ENCODE results near the gene PARP16. TPM values are rescaled to one million over a fixed set of nuclear protein-coding genes. Genes with fewer than 3 reads are reported as not detected.

Gene PARP16
- total RNA-seq, 2 experiments from 2014 or later = 16.2 to 16.8 TPM

DNA sequence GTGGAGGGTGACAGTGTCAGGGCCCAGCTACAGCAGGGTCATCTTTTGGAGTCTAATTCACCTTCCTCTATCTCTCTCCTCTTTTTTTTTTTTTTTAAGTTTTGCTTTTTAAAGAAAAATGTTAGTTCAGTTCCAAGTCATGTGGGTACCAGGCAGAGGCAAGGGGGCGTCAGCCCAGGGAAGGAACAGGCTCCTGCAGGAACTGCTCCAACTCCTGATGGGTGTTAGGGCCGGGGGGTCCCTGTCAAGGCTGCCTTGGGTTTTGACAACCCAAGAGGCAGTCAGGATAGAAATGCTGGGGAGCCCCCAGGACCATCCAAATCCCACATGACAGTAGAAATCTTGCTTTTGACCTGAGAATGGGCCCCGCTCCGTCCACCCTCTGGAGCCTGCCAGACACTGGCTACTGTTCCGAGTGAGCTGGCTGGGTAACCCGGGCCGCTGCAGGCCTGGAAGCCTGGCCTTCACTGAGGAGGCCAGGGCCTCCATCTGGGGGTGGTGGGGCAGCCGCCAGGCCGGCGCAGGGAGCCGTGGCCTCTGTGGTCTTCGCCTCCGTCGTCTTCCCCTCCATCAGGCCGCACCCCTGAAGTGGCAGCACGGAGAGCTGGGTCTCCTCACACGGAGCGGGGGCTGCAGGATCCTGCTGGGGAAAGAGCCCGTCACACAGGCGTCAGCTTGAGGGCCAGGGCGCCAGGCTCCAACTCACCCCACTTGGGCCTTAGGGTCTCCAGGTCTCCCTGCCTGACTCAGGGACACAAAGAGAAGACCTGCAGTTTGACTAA is 42.0 kb upstream of the PARP16 start:
- no peak overlapping the region for H3K4me3 Mint-ChIP-seq
- H3K4me1 Mint-ChIP-seq (ENCODE audit: low read depth) = no peaks in the 10 kb centered on the region
- H3K36me3 Mint-ChIP-seq (ENCODE audit: low read depth) = no peaks in the 10 kb centered on the region
- DNase-seq = no peak
- intact Hi-C loops (cut with micrococcal nuclease) = no loop called here
- no peaks in the 10 kb centered on the region for H3K9me3 Mint-ChIP-seq
- CTCF ChIA-PET = interaction anchor here (0.8 to 1.1 kb wide), 2 partner anchors 57 to 71 kb away, joined by 3 read pairs; no protein-coding TSS in a partner anchor
- no peak overlapping the region for H3K27ac Mint-ChIP-seq
- H3K27me3 Mint-ChIP-seq (ENCODE audit: low read depth) = peaks cover 2% of the 10 kb centered on the region

DNA sequence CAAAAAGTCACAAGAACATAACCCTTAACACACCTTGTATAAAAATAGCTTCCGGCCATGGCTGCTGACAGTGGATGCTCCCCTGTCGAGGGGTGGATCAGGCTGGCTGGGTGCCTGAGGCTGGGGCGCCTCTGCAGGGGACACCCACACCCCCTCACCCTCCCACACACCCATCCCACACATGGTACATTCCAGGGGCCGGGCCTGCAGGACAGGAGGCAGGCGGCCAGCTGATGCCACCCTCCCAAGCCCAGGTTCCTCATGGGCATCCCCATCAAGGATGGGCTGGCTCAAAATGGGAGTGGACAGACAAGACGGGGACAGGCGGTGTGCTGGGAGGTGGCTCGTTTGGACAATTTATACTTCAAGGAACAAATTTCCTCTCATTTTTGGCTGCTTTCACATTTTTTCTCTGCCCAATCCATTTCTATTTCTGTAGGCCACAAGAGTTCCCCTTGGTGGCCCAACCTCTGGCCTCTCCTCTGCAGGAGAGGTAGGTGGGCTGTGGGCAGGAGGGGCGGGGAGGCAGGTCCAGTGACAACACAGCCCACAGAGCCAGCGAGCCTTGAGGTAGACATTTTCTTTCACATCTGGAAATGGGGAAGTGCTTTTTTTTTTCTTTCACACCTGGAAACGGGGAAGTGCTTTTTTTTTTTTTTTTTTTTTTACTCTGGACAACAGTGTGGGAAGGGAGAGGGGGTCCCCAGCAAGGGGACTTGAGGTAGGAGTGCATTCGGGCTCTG is 41.1 kb upstream of the PARP16 start:
- no peak overlapping the region for H3K27ac Mint-ChIP-seq
- CTCF ChIA-PET = interaction anchor here (0.6 to 0.8 kb wide), 2 partner anchors 9 to 57 kb away, joined by 3 read pairs; no protein-coding TSS in a partner anchor
- no peaks in the 10 kb centered on the region for H3K4me1 Mint-ChIP-seq (ENCODE audit: low read depth)
- H3K27me3 Mint-ChIP-seq (ENCODE audit: low read depth) = peaks cover 2% of the 10 kb centered on the region
- H3K9me3 Mint-ChIP-seq = no peaks in the 10 kb centered on the region
- no peaks in the 10 kb centered on the region for H3K36me3 Mint-ChIP-seq (ENCODE audit: low read depth)
- no peak overlapping the region for H3K4me3 Mint-ChIP-seq
- intact Hi-C loops (cut with micrococcal nuclease) = no loop called here
- DNase-seq = no peak

DNA sequence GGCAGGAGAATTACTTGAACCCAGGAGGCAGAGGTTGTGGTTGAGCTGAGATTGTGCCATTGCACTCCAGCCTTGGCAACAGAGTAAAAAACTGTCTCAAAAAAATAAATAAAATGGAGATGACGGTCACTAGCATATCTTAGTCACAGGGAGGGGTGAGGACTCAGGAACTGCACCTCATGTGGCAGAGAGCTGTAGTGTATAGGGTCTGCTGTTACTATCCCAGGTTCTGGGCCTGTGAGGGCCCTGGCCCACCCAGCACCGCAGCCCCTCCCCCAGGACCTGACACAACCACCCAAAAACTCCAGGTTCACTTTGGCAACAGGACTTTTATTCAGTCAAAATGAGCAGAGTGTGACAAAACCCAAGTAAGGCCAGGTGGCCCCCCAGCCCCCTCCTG is 40.1 kb upstream of the PARP16 start:
- H3K4me3 Mint-ChIP-seq = no peak overlapping the region
- CTCF ChIA-PET = interaction anchor here (9.8 kb wide), 1 partner anchor 58 kb away, joined by 96 read pairs; no protein-coding TSS in a partner anchor
- no peak for DNase-seq
- no peaks in the 10 kb centered on the region for H3K36me3 Mint-ChIP-seq (ENCODE audit: low read depth)
- peaks cover 2% of the 10 kb centered on the region for H3K27me3 Mint-ChIP-seq (ENCODE audit: low read depth)
- no peaks in the 10 kb centered on the region for H3K9me3 Mint-ChIP-seq
- intact Hi-C loops (cut with micrococcal nuclease) = no loop called here
- no peak overlapping the region for H3K27ac Mint-ChIP-seq
- H3K4me1 Mint-ChIP-seq (ENCODE audit: low read depth) = no peaks in the 10 kb centered on the region

DNA sequence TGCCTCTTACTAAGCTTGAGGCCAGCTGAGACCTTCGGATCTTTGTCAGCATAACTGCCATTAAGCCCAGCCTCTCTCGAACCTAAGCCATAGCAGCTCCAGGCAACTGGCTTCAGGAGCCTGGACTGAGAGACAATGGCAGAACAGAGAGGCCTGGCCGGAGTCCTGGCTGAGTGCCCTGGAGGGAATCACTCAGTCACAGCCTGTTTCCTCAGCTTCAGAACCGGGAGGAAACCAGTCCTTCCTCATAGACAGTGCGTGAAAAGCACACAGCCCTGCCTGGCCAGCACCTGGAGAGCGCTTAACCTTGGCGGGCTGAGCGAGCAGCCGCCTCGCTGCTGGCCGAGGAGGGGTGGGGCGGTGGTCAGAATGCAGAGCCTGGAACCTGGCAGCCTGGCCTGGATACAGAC is 39.4 kb upstream of the PARP16 start:
- H3K4me3 Mint-ChIP-seq = no peak overlapping the region
- no peak for DNase-seq
- peaks cover 2% of the 10 kb centered on the region for H3K27me3 Mint-ChIP-seq (ENCODE audit: low read depth)
- CTCF ChIA-PET = interaction anchor here (0.6 to 9.8 kb wide), 2 partner anchors 59 to 1097 kb away, joined by 5 to 96 read pairs; no protein-coding TSS in a partner anchor
- no peaks in the 10 kb centered on the region for H3K36me3 Mint-ChIP-seq (ENCODE audit: low read depth)
- no peak overlapping the region for H3K27ac Mint-ChIP-seq
- intact Hi-C loops (cut with micrococcal nuclease) = no loop called here
- no peaks in the 10 kb centered on the region for H3K4me1 Mint-ChIP-seq (ENCODE audit: low read depth)
- H3K9me3 Mint-ChIP-seq = no peaks in the 10 kb centered on the region

DNA sequence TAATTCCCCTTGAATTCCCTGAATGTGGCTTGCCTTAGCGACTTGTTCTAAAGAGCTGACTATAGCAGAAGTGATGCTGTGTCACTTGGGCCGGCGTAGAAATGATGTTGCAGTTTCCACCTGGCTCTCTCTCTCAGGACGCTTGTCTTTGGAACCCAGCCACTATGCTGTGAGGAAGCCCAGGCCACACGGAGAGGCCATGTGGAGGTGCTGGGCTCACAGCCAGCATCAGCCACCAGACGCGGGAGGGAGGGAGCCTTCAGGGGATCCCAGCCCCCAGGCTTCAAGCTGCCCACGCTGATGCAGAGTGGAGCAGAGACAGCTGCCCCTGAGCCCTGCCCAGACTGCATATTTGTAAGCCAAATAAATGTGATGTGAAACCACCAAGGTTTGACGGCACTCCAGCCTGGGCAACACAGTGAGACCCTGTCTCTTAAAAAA is 36.4 kb upstream of the PARP16 start:
- no peak for DNase-seq
- Mint-ChIP-seq H3K4me1 (ENCODE audit: low read depth) (no peaks in the 10 kb centered on the region), H3K36me3 (ENCODE audit: low read depth) (no peaks in the 10 kb centered on the region), H3K4me3 (no peak overlapping the region), H3K27me3 (ENCODE audit: low read depth) (peaks cover 2% of the 10 kb centered on the region), H3K9me3 (no peaks in the 10 kb centered on the region), H3K27ac (no peak overlapping the region)
- CTCF ChIA-PET = interaction anchor here (9.8 kb wide), 1 partner anchor 62 kb away, joined by 96 read pairs; no protein-coding TSS in a partner anchor
- intact Hi-C loops (cut with micrococcal nuclease) = no loop called here

DNA sequence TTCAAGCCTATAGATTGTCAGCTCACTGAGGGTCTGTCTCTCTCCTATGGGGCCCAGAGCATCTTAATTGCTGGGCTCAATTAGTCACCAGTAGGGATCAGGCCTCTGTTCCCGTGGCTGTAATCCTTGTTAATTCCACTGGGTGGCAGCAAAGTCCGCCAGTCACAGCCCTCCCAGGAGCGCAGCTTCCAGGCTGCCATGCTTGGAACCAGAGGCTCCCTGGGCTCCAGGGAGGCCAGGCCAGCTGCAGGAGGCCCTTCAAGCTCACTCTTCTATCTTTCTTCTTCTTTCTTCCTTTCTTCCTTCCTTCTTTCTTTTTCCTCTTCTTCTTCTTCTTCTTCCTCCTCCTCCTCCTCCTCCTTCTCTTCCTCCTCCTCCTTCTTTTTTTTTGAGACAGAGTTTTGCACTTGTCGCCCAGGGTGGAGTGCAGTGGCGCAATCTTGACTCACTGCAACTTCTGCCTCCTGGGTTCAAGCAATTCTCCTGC is 32.2 kb upstream of the PARP16 start:
- no peaks in the 10 kb centered on the region for H3K4me1 Mint-ChIP-seq (ENCODE audit: low read depth)
- CTCF ChIA-PET = interaction anchor here (0.6 to 9.8 kb wide), 22 partner anchors 9 to 973 kb away, joined by 3 to 96 read pairs (median 4); partner anchors contain the start of genes IGDCC3 and RNU5B-1

DNA sequence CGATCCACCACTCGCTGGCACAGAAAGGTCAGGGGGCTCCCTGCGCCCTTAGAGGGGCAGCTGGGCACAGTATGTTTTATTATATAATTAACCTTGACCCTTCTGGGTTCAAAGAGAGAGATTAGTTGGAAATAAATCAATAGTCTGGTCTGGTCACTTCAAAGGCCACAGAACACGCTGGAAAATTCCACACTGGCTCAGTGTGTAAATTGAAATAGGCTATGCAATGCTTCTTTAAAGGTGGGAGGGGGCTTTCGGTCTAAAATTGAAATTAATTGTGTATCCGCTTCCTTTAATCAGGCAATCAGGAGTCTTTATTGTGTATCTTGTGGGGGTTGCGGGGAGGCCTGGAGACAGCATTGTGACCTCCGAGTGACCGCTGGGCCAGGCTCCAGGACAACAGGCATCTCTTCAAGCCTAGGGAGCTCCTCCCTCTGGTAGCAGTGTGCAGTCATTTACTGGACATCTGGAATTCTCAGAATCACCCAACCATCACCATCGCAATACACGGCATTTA is 25.8 kb upstream of the PARP16 start:
- no peaks in the 10 kb centered on the region for H3K27me3 Mint-ChIP-seq (ENCODE audit: low read depth)
- intact Hi-C loops (cut with micrococcal nuclease) = no loop called here
- no peaks in the 10 kb centered on the region for H3K9me3 Mint-ChIP-seq
- H3K36me3 Mint-ChIP-seq (ENCODE audit: low read depth) = no peaks in the 10 kb centered on the region
- DNase-seq = no peak
- H3K4me1 Mint-ChIP-seq (ENCODE audit: low read depth) = no peaks in the 10 kb centered on the region
- H3K4me3 Mint-ChIP-seq = no peak overlapping the region
- no peak overlapping the region for H3K27ac Mint-ChIP-seq
- CTCF ChIA-PET = interaction anchor here (5.5 kb wide), 1 partner anchor 73 kb away, joined by 25 read pairs; no protein-coding TSS in a partner anchor

More for the DNA sequence above, 32.2 kb upstream of the PARP16 start:
- peak; percentile 91 for DNase-seq
- intact Hi-C loops (cut with micrococcal nuclease) = loop anchor here (1.0 to 5.0 kb wide), 2 partner anchors 66 to 83 kb away; no protein-coding TSS in a partner anchor
- no peaks in the 10 kb centered on the region for H3K9me3 Mint-ChIP-seq
- no peaks in the 10 kb centered on the region for H3K36me3 Mint-ChIP-seq (ENCODE audit: low read depth)
- H3K27me3 Mint-ChIP-seq (ENCODE audit: low read depth) = no peaks in the 10 kb centered on the region
- no peak overlapping the region for H3K27ac Mint-ChIP-seq
- no peak overlapping the region for H3K4me3 Mint-ChIP-seq

DNA sequence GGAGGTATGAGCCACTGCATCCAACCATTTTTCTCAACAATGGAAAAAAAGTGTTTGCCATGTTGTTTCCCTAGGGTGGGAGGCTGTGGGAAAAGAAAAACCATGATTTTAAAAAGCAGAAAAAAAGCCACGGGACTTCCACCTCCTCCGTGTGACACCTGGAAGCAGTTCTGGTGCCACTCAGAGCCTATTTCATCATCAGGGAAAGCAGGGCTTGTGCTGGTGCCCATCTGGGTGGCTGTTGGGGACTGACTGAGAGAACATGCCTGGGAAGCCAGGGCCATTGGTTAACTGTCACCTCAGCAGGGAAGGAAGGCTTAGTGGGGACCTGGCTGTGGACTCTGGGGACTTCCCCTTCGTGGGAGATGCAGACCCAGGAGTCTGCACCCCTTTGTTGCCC is 25.1 kb upstream of the PARP16 start:
- H3K4me3 Mint-ChIP-seq = no peak overlapping the region
- H3K27me3 Mint-ChIP-seq (ENCODE audit: low read depth) = no peaks in the 10 kb centered on the region
- CTCF ChIA-PET = interaction anchor here (0.6 to 5.5 kb wide), 2 partner anchors 74 to 237 kb away, joined by 3 to 25 read pairs; no protein-coding TSS in a partner anchor
- H3K36me3 Mint-ChIP-seq (ENCODE audit: low read depth) = no peaks in the 10 kb centered on the region
- DNase-seq = no peak
- H3K4me1 Mint-ChIP-seq (ENCODE audit: low read depth) = no peaks in the 10 kb centered on the region
- intact Hi-C loops (cut with micrococcal nuclease) = no loop called here
- H3K27ac Mint-ChIP-seq = no peak overlapping the region
- no peaks in the 10 kb centered on the region for H3K9me3 Mint-ChIP-seq

DNA sequence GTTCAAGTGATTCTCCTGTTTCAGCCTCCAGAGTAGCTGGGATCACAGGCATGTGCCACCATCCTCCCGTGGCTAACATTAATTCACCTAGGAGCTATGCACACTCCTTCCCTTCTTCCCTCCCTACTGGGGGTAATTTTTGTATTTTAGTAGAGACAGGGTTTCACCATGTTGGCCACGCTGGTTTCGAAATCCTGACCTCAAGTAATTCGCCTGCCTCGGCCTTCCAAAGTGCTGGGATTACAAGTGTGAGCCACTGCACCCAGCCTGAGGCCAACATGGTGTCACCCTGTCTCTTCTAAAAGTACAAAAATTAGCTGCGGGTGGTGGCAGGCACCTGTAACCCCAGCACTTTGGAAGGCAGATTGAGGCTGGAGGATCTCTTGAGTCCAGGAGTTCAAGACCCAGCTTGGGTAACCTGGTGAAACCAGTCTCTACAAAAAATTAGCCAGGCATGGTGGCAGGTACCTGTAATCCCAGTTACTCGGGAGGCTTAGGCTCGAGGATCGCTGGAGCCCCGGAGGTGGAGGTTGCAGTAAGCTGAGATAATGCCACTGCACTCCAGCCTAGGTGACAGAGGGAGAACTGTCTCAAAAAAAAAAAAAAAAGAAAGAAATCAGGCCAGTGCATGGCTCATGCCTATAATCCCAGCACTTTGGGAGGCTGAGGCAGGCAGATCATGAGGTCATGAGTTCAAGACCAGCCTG is 23.9 kb upstream of the PARP16 start:
- CTCF ChIA-PET = interaction anchor here (0.7 to 1.8 kb wide), 2 partner anchors 75 to 190 kb away, joined by 3 to 8 read pairs; no protein-coding TSS in a partner anchor
- Mint-ChIP-seq H3K36me3 (ENCODE audit: low read depth) (no peaks in the 10 kb centered on the region), H3K9me3 (no peaks in the 10 kb centered on the region), H3K4me3 (no peak overlapping the region), H3K27me3 (ENCODE audit: low read depth) (no peaks in the 10 kb centered on the region), H3K27ac (no peak overlapping the region), H3K4me1 (ENCODE audit: low read depth) (peaks cover 6% of the 10 kb centered on the region)
- intact Hi-C loops (cut with micrococcal nuclease) = no loop called here
- DNase-seq = no peak

DNA sequence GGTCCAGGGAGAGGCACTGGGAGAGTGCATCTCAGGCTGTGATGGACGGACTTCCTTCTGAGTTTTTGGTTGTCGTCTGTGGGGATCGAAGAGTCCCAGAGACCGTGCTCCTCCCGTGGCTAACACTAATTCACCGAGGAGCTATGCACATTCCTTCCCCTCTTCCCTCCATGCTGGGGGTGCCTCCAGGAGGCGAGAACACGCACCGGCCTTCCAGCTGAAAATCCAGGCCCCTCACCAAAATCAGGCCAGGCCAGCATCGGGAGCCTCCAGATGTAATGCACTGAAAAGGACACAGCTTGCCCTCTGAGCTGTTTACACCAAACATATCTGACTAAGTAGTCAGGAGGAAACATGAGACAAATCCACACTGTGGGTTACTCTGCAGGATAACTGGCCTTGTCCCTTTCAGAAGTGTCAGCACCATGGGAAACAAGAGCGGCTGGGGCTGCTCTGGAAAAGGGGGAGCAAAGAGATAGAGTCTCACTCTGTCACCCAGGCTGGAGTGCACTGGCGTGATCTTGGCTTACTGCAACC is 23.3 kb upstream of the PARP16 start:
- peaks cover 11% of the 10 kb centered on the region for H3K4me1 Mint-ChIP-seq (ENCODE audit: low read depth)
- H3K4me3 Mint-ChIP-seq = no peak overlapping the region
- no peaks in the 10 kb centered on the region for H3K27me3 Mint-ChIP-seq (ENCODE audit: low read depth)
- CTCF ChIA-PET = interaction anchor here (1.8 kb wide), 1 partner anchor 75 kb away, joined by 8 read pairs; no protein-coding TSS in a partner anchor
- H3K27ac Mint-ChIP-seq = no peak overlapping the region
- H3K36me3 Mint-ChIP-seq (ENCODE audit: low read depth) = no peaks in the 10 kb centered on the region
- intact Hi-C loops (cut with micrococcal nuclease) = loop anchor here (10.0 kb wide), 1 partner anchor 1185 kb away; the partner anchor contains the start of gene SNAPC5
- DNase-seq = no peak
- no peaks in the 10 kb centered on the region for H3K9me3 Mint-ChIP-seq

DNA sequence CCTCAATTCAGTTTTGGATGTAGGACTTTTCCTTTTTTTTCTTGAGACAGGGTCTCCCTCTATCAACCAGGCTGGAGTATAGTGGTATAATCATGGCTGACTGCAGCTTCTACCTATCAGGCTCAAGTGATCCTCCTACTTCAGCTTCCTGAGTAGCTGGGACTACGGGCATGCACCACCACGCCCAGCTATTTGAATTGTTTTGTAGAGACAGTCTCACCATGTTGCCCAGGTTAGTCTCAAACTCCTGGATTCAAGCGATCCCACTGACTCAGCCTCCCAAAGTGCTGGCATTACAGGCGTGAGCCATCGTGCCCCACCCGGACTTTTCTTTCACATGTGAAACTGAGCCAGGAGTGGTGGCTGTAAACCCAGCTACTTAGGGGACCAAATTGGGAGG is 21.3 kb upstream of the PARP16 start:
- H3K4me1 Mint-ChIP-seq (ENCODE audit: low read depth) = peaks cover 19% of the 10 kb centered on the region
- intact Hi-C loops (cut with micrococcal nuclease) = loop anchor here (10.0 kb wide), 1 partner anchor 1187 kb away; the partner anchor contains the start of gene SNAPC5
- H3K36me3 Mint-ChIP-seq (ENCODE audit: low read depth) = no peaks in the 10 kb centered on the region
- no peak overlapping the region for H3K27ac Mint-ChIP-seq
- DNase-seq = no peak
- H3K27me3 Mint-ChIP-seq (ENCODE audit: low read depth) = peaks cover 4% of the 10 kb centered on the region
- no peak overlapping the region for H3K4me3 Mint-ChIP-seq
- no peaks in the 10 kb centered on the region for H3K9me3 Mint-ChIP-seq
- CTCF ChIA-PET = interaction anchor here (0.6 kb wide), 1 partner anchor 14 kb away, joined by 3 read pairs; no protein-coding TSS in a partner anchor

All from activated naive CD4-positive, alpha-beta T cell treated with anti-CD3 and anti-CD28 coated beads for 36 hours (primary cell).